ENCODE data around the gene SNRPN.
"Not testable (repeated sequence)": the region's sequence is repeated elsewhere in the genome, so short reads cannot be mapped to it uniquely, and the experiment has no call there.

The SNRPN gene

DNA sequence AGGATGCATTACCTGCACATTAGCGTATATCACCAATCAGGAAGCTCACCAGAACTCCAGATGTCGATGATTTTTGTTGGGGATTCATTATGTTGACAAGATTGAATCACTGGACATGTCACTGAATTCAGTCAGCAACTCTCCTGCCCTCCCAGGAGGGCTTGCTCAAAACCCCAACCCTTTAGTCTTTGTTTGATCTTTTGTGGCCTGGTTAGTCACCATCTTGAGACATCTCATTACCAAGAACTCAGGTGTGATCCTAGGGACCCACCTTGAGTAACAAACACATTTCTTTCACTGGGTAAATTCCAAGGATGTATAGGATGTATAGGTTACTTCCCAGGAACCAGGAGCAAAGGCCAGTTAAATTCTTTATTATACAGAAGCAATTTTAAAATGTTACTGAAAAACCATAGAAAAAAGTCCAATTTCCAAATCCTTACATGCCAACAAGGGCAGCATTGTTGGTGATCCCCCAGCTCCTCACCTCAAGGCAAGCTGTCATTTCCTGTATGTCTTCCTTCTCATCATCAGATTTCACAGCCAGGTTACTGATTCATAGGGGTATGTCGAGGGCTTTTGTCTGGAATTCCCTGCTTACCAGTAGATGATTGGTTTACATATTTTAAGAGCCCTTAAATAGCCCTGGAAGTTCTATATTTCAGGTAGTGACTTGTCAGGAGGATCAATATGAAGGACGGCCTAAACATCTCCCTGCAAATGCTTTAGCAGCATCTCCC, 11.7 kb downstream of the SNRPN start:
- peaks cover 11% of the 10 kb centered on the region for H3K79me2 ChIP-seq
- no peak overlapping the region for H2AFZ ChIP-seq
- H3K4me3 ChIP-seq (ENCODE audit: low read depth, low read length): no peak overlapping the region
- H3K9me3 ChIP-seq (ENCODE audit: control insufficient read depth, low read length): no peaks in the 10 kb centered on the region
- no peak overlapping the region for H3K4me2 ChIP-seq (ENCODE audit: low read length)
- no peaks in the 10 kb centered on the region for H3K36me3 ChIP-seq (ENCODE audit: control insufficient read depth, insufficient read depth, low read length)
- no peaks in the 10 kb centered on the region for H3K27me3 ChIP-seq (ENCODE audit: control insufficient read depth, insufficient read depth, low read length)
- H3K27ac ChIP-seq: no peak overlapping the region
- no peak overlapping the region for H3K9ac ChIP-seq
- TF ChIP-seq, protein P1, sequence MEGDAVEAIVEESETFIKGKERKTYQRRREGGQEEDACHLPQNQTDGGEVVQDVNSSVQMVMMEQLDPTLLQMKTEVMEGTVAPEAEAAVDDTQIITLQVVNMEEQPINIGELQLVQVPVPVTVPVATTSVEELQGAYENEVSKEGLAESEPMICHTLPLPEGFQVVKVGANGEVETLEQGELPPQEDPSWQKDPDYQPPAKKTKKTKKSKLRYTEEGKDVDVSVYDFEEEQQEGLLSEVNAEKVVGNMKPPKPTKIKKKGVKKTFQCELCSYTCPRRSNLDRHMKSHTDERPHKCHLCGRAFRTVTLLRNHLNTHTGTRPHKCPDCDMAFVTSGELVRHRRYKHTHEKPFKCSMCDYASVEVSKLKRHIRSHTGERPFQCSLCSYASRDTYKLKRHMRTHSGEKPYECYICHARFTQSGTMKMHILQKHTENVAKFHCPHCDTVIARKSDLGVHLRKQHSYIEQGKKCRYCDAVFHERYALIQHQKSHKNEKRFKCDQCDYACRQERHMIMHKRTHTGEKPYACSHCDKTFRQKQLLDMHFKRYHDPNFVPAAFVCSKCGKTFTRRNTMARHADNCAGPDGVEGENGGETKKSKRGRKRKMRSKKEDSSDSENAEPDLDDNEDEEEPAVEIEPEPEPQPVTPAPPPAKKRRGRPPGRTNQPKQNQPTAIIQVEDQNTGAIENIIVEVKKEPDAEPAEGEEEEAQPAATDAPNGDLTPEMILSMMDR (IDR thresholded peaks at IDR 0.05): no peak
- H3K4me1 ChIP-seq: no peaks in the 10 kb centered on the region

DNA sequence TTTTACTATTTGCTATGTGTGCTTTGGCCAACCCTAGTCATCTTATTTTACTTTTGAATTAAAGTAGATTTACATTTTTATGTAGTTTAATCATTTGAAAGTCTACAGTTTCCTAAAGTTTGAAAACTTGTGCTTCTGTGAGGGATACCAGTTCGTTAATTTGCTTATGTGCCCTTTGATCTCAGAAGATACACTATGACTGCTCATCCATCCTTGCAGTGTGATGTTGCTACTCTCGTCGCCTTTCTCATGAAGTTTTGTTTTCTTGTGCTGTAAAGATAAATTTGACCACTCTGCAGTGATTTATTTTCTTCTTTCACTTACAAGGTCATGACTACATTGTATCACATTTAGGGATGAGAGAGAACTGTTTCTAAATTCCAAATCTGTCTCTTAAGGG, 16.3 kb downstream of the SNRPN start:
- H3K4me2 ChIP-seq (ENCODE audit: low read length): no peak overlapping the region
- no peak overlapping the region for H3K4me3 ChIP-seq (ENCODE audit: low read depth, low read length)
- H3K79me2 ChIP-seq: peaks cover 18% of the 10 kb centered on the region
- no peaks in the 10 kb centered on the region for H3K36me3 ChIP-seq (ENCODE audit: control insufficient read depth, insufficient read depth, low read length)
- no peaks in the 10 kb centered on the region for H3K4me1 ChIP-seq
- H2AFZ ChIP-seq: no peak overlapping the region
- no peaks in the 10 kb centered on the region for H3K9me3 ChIP-seq (ENCODE audit: control insufficient read depth, low read length)
- no peak overlapping the region for H3K9ac ChIP-seq
- TF ChIP-seq, protein P1 (IDR thresholded peaks at IDR 0.05): no peak
- no peaks in the 10 kb centered on the region for H3K27me3 ChIP-seq (ENCODE audit: control insufficient read depth, insufficient read depth, low read length)
- no peak overlapping the region for H3K27ac ChIP-seq

DNA sequence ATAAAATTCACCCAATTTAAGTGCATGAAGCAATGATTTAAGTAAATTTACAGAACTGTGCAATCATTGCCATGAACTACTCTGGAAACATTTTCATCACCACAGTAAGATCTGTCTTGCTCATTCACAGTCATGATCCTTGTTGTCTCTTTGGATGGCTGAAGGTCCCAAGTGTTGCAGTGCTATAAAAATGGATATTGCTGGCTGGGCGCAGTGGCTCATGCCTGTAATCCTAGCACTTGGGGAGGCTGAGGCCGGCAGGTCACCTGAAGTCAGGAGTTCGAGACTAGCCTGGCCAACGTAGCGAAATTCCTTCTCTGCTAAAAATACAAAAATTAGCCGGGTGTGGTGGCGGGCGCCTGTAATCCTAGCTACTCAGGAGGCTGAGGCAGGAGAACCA, 17.0 kb downstream of the SNRPN start:
- Histone ChIP-seq H3K4me2 (ENCODE audit: low read length) (no peak overlapping the region), H3K27ac (no peak overlapping the region), H3K27me3 (ENCODE audit: control insufficient read depth, insufficient read depth, low read length) (no peaks in the 10 kb centered on the region), H3K36me3 (ENCODE audit: control insufficient read depth, insufficient read depth, low read length) (no peaks in the 10 kb centered on the region), H3K9me3 (ENCODE audit: control insufficient read depth, low read length) (no peaks in the 10 kb centered on the region), H3K4me3 (ENCODE audit: low read depth, low read length) (no peak overlapping the region), H3K4me1 (no peaks in the 10 kb centered on the region), H2AFZ (no peak overlapping the region), H3K9ac (no peak overlapping the region), H3K79me2 (peaks cover 17% of the 10 kb centered on the region)
- TF ChIP-seq, protein P1 (IDR thresholded peaks at IDR 0.05): no peak

DNA sequence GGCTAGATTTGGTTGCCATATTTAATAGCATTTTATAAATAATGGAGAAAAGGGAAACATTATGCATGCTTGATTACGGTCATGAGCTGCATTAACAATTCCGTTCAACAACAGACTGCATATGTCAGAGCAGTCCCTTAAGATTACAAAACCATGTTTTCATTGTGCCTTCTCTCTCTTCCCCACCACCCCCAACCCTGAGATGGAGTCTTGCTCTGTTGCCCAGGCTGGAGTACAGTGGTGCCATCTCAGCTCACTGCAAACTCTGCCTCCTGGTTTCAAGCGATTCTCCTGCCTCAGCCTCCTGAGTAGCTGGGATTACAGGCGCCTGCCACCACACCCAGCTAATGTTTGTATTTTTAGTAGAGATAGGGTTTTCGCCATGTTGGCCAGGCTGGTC, 17.9 kb downstream of the SNRPN start:
- not testable (repeated sequence) for H3K4me1 ChIP-seq; H3K4me3 ChIP-seq (ENCODE audit: low read depth, low read length); H3K27ac ChIP-seq

DNA sequence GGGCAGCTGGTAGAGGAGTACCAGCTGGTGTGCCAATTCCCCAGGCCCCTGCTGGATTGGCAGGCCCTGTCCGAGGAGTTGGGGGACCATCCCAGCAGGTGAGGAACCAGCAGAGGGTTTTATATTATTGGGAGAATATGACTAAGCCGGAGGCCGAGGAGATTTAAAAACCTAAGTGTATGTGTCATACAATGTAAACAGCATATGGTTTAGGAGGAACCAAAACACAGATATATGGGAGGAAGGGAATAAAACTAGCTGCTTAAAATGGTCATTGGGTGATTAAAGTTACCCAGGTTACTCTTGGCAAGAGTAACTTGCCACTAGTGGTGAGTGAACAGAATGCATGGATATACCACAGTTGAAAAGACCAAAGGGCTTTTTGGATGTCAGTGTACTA, 22.1 kb downstream of the SNRPN start:
- H3K79me2 ChIP-seq: peaks cover 29% of the 10 kb centered on the region
- no peaks in the 10 kb centered on the region for H3K27me3 ChIP-seq (ENCODE audit: control insufficient read depth, insufficient read depth, low read length)
- no peaks in the 10 kb centered on the region for H3K4me1 ChIP-seq
- H3K36me3 ChIP-seq (ENCODE audit: control insufficient read depth, insufficient read depth, low read length): no peaks in the 10 kb centered on the region
- no peak overlapping the region for H3K9ac ChIP-seq
- no peaks in the 10 kb centered on the region for H3K9me3 ChIP-seq (ENCODE audit: control insufficient read depth, low read length)
- no peak overlapping the region for H2AFZ ChIP-seq
- no peak overlapping the region for H3K4me2 ChIP-seq (ENCODE audit: low read length)
- H3K4me3 ChIP-seq (ENCODE audit: low read depth, low read length): no peak overlapping the region
- TF ChIP-seq, protein P1 (IDR thresholded peaks at IDR 0.05): no peak
- H3K27ac ChIP-seq: no peak overlapping the region

More for the DNA sequence above, 17.9 kb downstream of the SNRPN start:
- not testable (repeated sequence) for H3K9me3 ChIP-seq (ENCODE audit: control insufficient read depth, low read length); H2AFZ ChIP-seq; H3K4me2 ChIP-seq (ENCODE audit: low read length); H3K27me3 ChIP-seq (ENCODE audit: control insufficient read depth, insufficient read depth, low read length); H3K9ac ChIP-seq; H3K36me3 ChIP-seq (ENCODE audit: control insufficient read depth, insufficient read depth, low read length)
- H3K79me2 ChIP-seq: peaks cover 21% of the 10 kb centered on the region
